Ovary (tissue), 3 donors: ENCODE results near the gene PRKAG3.

ENCODE experiments used
- CTCF ChIP-seq, 3 donors: fragments of 450-650 bp in 2 of 3; fragments of 200-600 bp in 1 of 3; IDR thresholded peaks; one replicate each; pipeline versions ENCODE4 v1.5.1 to v1.8.0; 2016 to 2022; ENCODE audit warnings: antibody characterized with exemption in 3 of 3, mild to moderate bottlenecking in 1 of 3
- POLR2A ChIP-seq: fragments of 450-650 bp; IDR thresholded peaks from one replicate; pipeline ENCODE4 v1.6.1; 2017; ENCODE audit warnings: antibody characterized with exemption, mild to moderate bottlenecking, moderate library complexity
- donor health status: DM: no; HTN: no; CAD: no.

GRCh38 chr2:218776488-218776887, 55.1 kb downstream of the PRKAG3 start:
- TF ChIP-seq CTCF (IDR thresholded peaks at IDR 0.05) (no peak), POLR2A (no peak)
